HUES64 (cell line): ENCODE measurements around the gene UBE3C.
"Not testable (repeated sequence)": the region's sequence is repeated elsewhere in the genome, so short reads cannot be mapped to it uniquely, and the experiment has no call there.

ENCODE experiments used
- H3K27ac ChIP-seq: 2 replicates; pipeline ENCODE4 v1.7.0; 2013; ENCODE audit warnings: low read depth, low read length, inconsistent platforms
- H3K27me3 ChIP-seq: 2 replicates; pipeline ENCODE4 v1.6.1; 2013; ENCODE audit warnings: mild to moderate bottlenecking, low read length; ENCODE audit not compliant: insufficient read depth
- H3K36me3 ChIP-seq: 2 replicates; pipeline ENCODE4 v1.6.1; 2013; ENCODE audit warnings: mild to moderate bottlenecking, low read length; ENCODE audit not compliant: insufficient read depth
- H3K4me1 ChIP-seq: 2 replicates; pipeline ENCODE4 v1.6.1; 2013; ENCODE audit warnings: mild to moderate bottlenecking, low read length, moderate library complexity; ENCODE audit not compliant: insufficient read depth
- H3K4me3 ChIP-seq: 2 replicates; pipeline ENCODE4 v1.5.1; 2013; ENCODE audit warnings: mild to moderate bottlenecking, low read length, moderate library complexity
- H3K9ac ChIP-seq: 2 replicates; pipeline ENCODE4 v1.6.1; 2013; ENCODE audit warnings: mild to moderate bottlenecking, low read depth, low read length
- H3K9me3 ChIP-seq: 2 replicates; pipeline ENCODE4 v1.6.1; 2013; ENCODE audit warnings: low read depth, low read length; ENCODE audit not compliant: insufficient read depth
- WGBS: fragments of 150-250, 120-280 bp; methylation state at CpG from one replicate; pipeline ENCODE4 v1.1.7; 2013; ENCODE audit warnings: missing lambda C conversion rate; 5-methylcytosine and 5-hydroxymethylcytosine counted together

Gene UBE3C

GRCh38 chr7:157273208-157274093, 134.7 kb downstream of the UBE3C start:
- Histone ChIP-seq H3K27ac (no peak overlapping the region), H3K36me3 (peaks cover 17% of the 10 kb centered on the region), H3K4me1 (peaks cover 4% of the 10 kb centered on the region; the same call in 1 of the 2 replicates), H3K9me3 (no peaks in the 10 kb centered on the region), H3K27me3 (no peaks in the 10 kb centered on the region), H3K9ac (no peak overlapping the region), H3K4me3 (no peak overlapping the region)
- WGBS: 34% methylated on average over 23 of the region's 23 CpGs

- not testable (repeated sequence) for H3K4me1 ChIP-seq, H3K27me3 ChIP-seq, H3K9ac ChIP-seq, H3K9me3 ChIP-seq, H3K27ac ChIP-seq, H3K4me3 ChIP-seq
- WGBS: 93% methylated on average over 10 of the region's 10 CpGs
- H3K36me3 ChIP-seq: peaks cover 13% of the 10 kb centered on the region; the same call in 1 of the 2 replicates
Measured at GRCh38 chr7:157274094-157274634, 135.4 kb downstream of the UBE3C start.

GRCh38 chr7:157274991-157275427, 136.3 kb downstream of the UBE3C start:
- H3K9me3 ChIP-seq: no peaks in the 10 kb centered on the region
- H3K4me1 ChIP-seq: peaks cover 4% of the 10 kb centered on the region; the same call in 1 of the 2 replicates
- H3K9ac ChIP-seq: no peak overlapping the region
- peaks cover 6% of the 10 kb centered on the region; the same call in 1 of the 2 replicates for H3K36me3 ChIP-seq
- H3K27me3 ChIP-seq: peaks cover 2% of the 10 kb centered on the region; the same call in 1 of the 2 replicates
- H3K4me3 ChIP-seq: no peak overlapping the region
- 88% methylated on average over 12 of the region's 12 CpGs for WGBS
- no peak overlapping the region for H3K27ac ChIP-seq

- Histone ChIP-seq H3K4me3 (no peak overlapping the region), H3K36me3 (no peaks in the 10 kb centered on the region), H3K9me3 (no peaks in the 10 kb centered on the region), H3K27me3 (peaks cover 2% of the 10 kb centered on the region; the same call in 1 of the 2 replicates), H3K9ac (no peak overlapping the region), H3K4me1 (peaks cover 4% of the 10 kb centered on the region; the same call in 1 of the 2 replicates), H3K27ac (no peak overlapping the region)
- 89% methylated on average over 14 of the region's 14 CpGs for WGBS
Measured at GRCh38 chr7:157276091-157276561, 137.4 kb downstream of the UBE3C start.

- Histone ChIP-seq H3K4me1 (peaks cover 4% of the 10 kb centered on the region; the same call in 1 of the 2 replicates), H3K9ac (no peak overlapping the region), H3K27ac (no peak overlapping the region), H3K27me3 (peaks cover 2% of the 10 kb centered on the region; the same call in 1 of the 2 replicates), H3K9me3 (no peaks in the 10 kb centered on the region), H3K36me3 (no peaks in the 10 kb centered on the region), H3K4me3 (no peak overlapping the region)
- WGBS: 85% methylated on average over 21 of the region's 21 CpGs
Measured at GRCh38 chr7:157276731-157277562, 138.2 kb downstream of the UBE3C start.

- H3K36me3 ChIP-seq, H3K4me1 ChIP-seq, H3K9me3 ChIP-seq, H3K9ac ChIP-seq, H3K4me3 ChIP-seq, H3K27ac ChIP-seq, H3K27me3 ChIP-seq: not testable (repeated sequence)
- 91% methylated on average over 12 of the region's 12 CpGs for WGBS
Measured at GRCh38 chr7:157277568-157277967, 138.8 kb downstream of the UBE3C start.

- Histone ChIP-seq H3K4me3 (no peak overlapping the region), H3K4me1 (peaks cover 7% of the 10 kb centered on the region), H3K9ac (no peak overlapping the region), H3K9me3 (no peaks in the 10 kb centered on the region), H3K27ac (no peak overlapping the region), H3K27me3 (peaks cover 2% of the 10 kb centered on the region; the same call in 1 of the 2 replicates), H3K36me3 (no peaks in the 10 kb centered on the region)
- WGBS: 89% methylated on average over 11 of the region's 11 CpGs
Measured at GRCh38 chr7:157278167-157278790, 139.6 kb downstream of the UBE3C start.

- Histone ChIP-seq H3K4me1 (peaks cover 5% of the 10 kb centered on the region), H3K27ac (no peak overlapping the region)
Measured at GRCh38 chr7:157278791-157279724, 140.3 kb downstream of the UBE3C start.

GRCh38 chr7:157279741-157280215, 141.1 kb downstream of the UBE3C start:
- Histone ChIP-seq H3K4me3 (0 out of 2 replicates have a peak overlapping the region, but pooled peaks have one; percentile 26), H3K9ac (0 out of 2 replicates have a peak overlapping the region, but pooled peaks have one; percentile 14), H3K9me3 (peaks cover 7% of the 10 kb centered on the region), H3K27ac (no peak overlapping the region), H3K27me3 (peaks cover 2% of the 10 kb centered on the region; the same call in 1 of the 2 replicates), H3K36me3 (no peaks in the 10 kb centered on the region), H3K4me1 (peaks cover 5% of the 10 kb centered on the region)
- 90% methylated on average over 39 of the region's 39 CpGs for WGBS

More at GRCh38 chr7:157278791-157279724, 140.3 kb downstream of the UBE3C start:
- Histone ChIP-seq H3K9ac (0 out of 2 replicates have a peak overlapping the region, but pooled peaks have one; percentile 14), H3K4me3 (peak overlapping the region; percentile 26; the same call in 1 of the 2 replicates), H3K9me3 (peaks cover 3% of the 10 kb centered on the region; the same call in 1 of the 2 replicates), H3K36me3 (no peaks in the 10 kb centered on the region), H3K27me3 (peaks cover 2% of the 10 kb centered on the region; the same call in 1 of the 2 replicates)
- WGBS: 87% methylated on average over 77 of the region's 77 CpGs
